Neural cell (in vitro differentiated cells): ENCODE results near the gene DGKB. TPM values are rescaled to one million over a fixed set of nuclear protein-coding genes. Genes with fewer than 3 reads are reported as not detected.

Experiments
- H2AFZ ChIP-seq: fragments of 200-600, 300-800 bp; sonication (generic), shearing (Covaris generic); 2 replicates; pipeline ENCODE4 v1.6.0; 2014; ENCODE audit warnings: low read depth, mild to moderate bottlenecking, antibody characterized with exemption, low read length, moderate library complexity
- H3F3A ChIP-seq: fragments of 200-600 bp; shearing (Covaris generic); 2 replicates; pipeline ENCODE4 v1.6.1; 2016; ENCODE audit warnings: mild to moderate bottlenecking, moderate library complexity, mixed read lengths, antibody characterized with exemption, low read length; ENCODE audit not compliant: insufficient read depth, poor library complexity, severe bottlenecking
- H3K27ac ChIP-seq: fragments of 200-600, 300-800 bp; sonication (generic), shearing (Covaris generic); 2 replicates; pipeline ENCODE4 v1.5.1; 2014; ENCODE audit warnings: mild to moderate bottlenecking, low read length, moderate library complexity
- H3K27me3 ChIP-seq: fragments of 300-800, 200-600 bp; sonication (generic), shearing (Covaris generic); 2 replicates; pipeline ENCODE4 v1.6.0; 2014; ENCODE audit warnings: mild to moderate bottlenecking, low read depth, low read length, moderate library complexity; ENCODE audit not compliant: insufficient read depth
- H3K36me3 ChIP-seq: fragments of 300-800, 200-600 bp; sonication (generic), shearing (Covaris generic); 2 replicates; pipeline ENCODE4 v1.5.1; 2014; ENCODE audit warnings: mild to moderate bottlenecking, antibody characterized with exemption, low read length, moderate library complexity; ENCODE audit not compliant: insufficient read depth
- H3K4me2 ChIP-seq: fragments of 300-800, 200-600 bp; sonication (generic), shearing (Covaris generic); 2 replicates; pipeline ENCODE4 v1.6.0; 2014; ENCODE audit warnings: mild to moderate bottlenecking, low read length
- H3K4me3 ChIP-seq: fragments of 300-800, 200-600 bp; sonication (generic), shearing (Covaris generic); 2 replicates; pipeline ENCODE4 v1.5.1; 2014; ENCODE audit warnings: mild to moderate bottlenecking, low read length, moderate library complexity
- H3K79me2 ChIP-seq: fragments of 200-600 bp; shearing (Covaris generic); replicated peaks from 2 replicates; pipeline ENCODE4 v1.6.0; 2014; ENCODE audit warnings: mild to moderate bottlenecking, low read length, moderate library complexity; ENCODE audit not compliant: insufficient read depth
- H3K9ac ChIP-seq: fragments of 300-800, 200-600 bp; sonication (generic), shearing (Covaris generic); 2 replicates; pipeline ENCODE4 v1.6.1; 2016; ENCODE audit warnings: mild to moderate bottlenecking, low read length, mixed read lengths
- H3K9me2 ChIP-seq: fragments of 200-600 bp; shearing (Covaris generic); 2 replicates; pipeline ENCODE4 v1.6.1; 2016; ENCODE audit warnings: mild to moderate bottlenecking, low read length, mixed read lengths; ENCODE audit not compliant: insufficient read depth
- H3K9me3 ChIP-seq: fragments of 200-600, 300-800 bp; sonication (generic), shearing (Covaris generic); 2 replicates; pipeline ENCODE4 v1.6.1; 2016; ENCODE audit warnings: mild to moderate bottlenecking, mixed run types, low read length, moderate library complexity, mixed read lengths
- H4K20me1 ChIP-seq: fragments of 200-600 bp; shearing (Covaris generic); 2 replicates; pipeline ENCODE4 v1.6.1; 2016; ENCODE audit warnings: mild to moderate bottlenecking, mixed run types; ENCODE audit not compliant: insufficient read depth
- EP300 ChIP-seq: fragments of 450-650 bp; conservative IDR thresholded peaks from 2 replicates; pipeline ENCODE4 v1.6.1; 2014; ENCODE audit warnings: antibody characterized with exemption, mild to moderate bottlenecking, moderate library complexity; ENCODE audit not compliant: poor library complexity, severe bottlenecking
- EZH2 ChIP-seq: fragments of 200-600, 300-800 bp; shearing (Covaris generic), sonication (generic); IDR thresholded peaks from 2 replicates; pipeline ENCODE4 v1.6.1; 2014; ENCODE audit warnings: antibody characterized with exemption, low read length, borderline replicate concordance, mild to moderate bottlenecking; ENCODE audit not compliant: insufficient read depth, poor library complexity, severe bottlenecking
- MXI1 ChIP-seq: fragments of 450-650 bp; conservative IDR thresholded peaks from 2 replicates; pipeline ENCODE4 v1.6.1; 2014; ENCODE audit warnings: antibody characterized with exemption, mild to moderate bottlenecking; ENCODE audit not compliant: poor library complexity, severe bottlenecking
- POLR2AphosphoS5 ChIP-seq: IDR thresholded peaks from 2 replicates; pipeline ENCODE4 v1.6.1; 2012
- RAD21 ChIP-seq: fragments of 450-650 bp; conservative IDR thresholded peaks from 2 replicates; pipeline ENCODE4 v1.6.1; 2014; ENCODE audit warnings: antibody characterized with exemption, mild to moderate bottlenecking, moderate library complexity
- SMC3 ChIP-seq: fragments of 450-650 bp; conservative IDR thresholded peaks from 2 replicates; pipeline ENCODE4 v1.6.1; 2014; ENCODE audit warnings: antibody characterized with exemption, mild to moderate bottlenecking, moderate library complexity; ENCODE audit not compliant: poor library complexity
- TAF1 ChIP-seq: IDR thresholded peaks from 2 replicates; pipeline ENCODE4 v1.6.1; 2012; ENCODE audit warnings: low read depth
- polyA plus RNA-seq: library from polyadenylated mRNA; depleted of rRNA; stranded (reverse); fragments of >200 nt; gene quantifications from 2 replicates; pipeline ENCODE4 v1.2.3, GENCODE V29; 2014
- TF ChIP-seq, protein P1 (sequence below): fragments of 450-650 bp; IDR thresholded peaks from 2 replicates; pipeline ENCODE4 v1.5.1; 2014; ENCODE audit warnings: antibody characterized with exemption, mild to moderate bottlenecking, moderate library complexity; ENCODE audit not compliant: poor library complexity, severe bottlenecking
- TF ChIP-seq, protein P2 (sequence below): IDR thresholded peaks from 2 replicates; pipeline ENCODE4 v1.6.1; 2012; ENCODE audit warnings: borderline replicate concordance

Gene DGKB
- polyA plus RNA-seq, 1 donor from 2014 or later = 0.20 TPM

DNA sequence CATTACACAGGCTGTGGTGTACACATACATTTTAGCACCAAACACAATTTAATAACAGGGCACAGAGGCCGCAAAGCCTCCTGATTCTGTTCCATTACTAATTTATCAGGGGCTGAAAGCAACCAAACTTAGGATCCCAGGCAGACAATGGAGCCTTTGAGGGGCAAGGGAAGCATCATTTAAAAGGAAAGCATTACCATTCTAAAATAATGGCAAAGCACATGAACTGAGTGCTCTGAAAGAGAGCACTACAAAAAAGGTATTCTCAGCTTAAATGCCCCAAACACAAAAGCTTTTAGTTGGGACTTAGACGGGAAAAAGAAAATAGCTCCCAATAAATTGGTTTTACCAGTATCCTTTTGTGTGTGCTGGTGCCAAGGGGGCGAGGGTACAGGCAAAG is 631.1 kb downstream of the DGKB start:
- Histone ChIP-seq H3K27ac (no peak overlapping the region), H3K9ac (no peak overlapping the region), H3K4me2 (no peak overlapping the region), H3K9me2 (no peaks in the 10 kb centered on the region), H2AFZ (no peak overlapping the region), H3K36me3 (no peaks in the 10 kb centered on the region), H3K79me2 (no peaks in the 10 kb centered on the region), H3K27me3 (no peaks in the 10 kb centered on the region), H3K9me3 (no peaks in the 10 kb centered on the region), H4K20me1 (no peaks in the 10 kb centered on the region), H3F3A (no peaks in the 10 kb centered on the region), H3K4me3 (no peak overlapping the region)
- TF ChIP-seq RAD21 (no peak), POLR2AphosphoS5 (no peak), EP300 (no peak), EZH2 (no peak), MXI1 (no peak), TAF1 (no peak), SMC3 (no peak)
- TF ChIP-seq, protein P1, sequence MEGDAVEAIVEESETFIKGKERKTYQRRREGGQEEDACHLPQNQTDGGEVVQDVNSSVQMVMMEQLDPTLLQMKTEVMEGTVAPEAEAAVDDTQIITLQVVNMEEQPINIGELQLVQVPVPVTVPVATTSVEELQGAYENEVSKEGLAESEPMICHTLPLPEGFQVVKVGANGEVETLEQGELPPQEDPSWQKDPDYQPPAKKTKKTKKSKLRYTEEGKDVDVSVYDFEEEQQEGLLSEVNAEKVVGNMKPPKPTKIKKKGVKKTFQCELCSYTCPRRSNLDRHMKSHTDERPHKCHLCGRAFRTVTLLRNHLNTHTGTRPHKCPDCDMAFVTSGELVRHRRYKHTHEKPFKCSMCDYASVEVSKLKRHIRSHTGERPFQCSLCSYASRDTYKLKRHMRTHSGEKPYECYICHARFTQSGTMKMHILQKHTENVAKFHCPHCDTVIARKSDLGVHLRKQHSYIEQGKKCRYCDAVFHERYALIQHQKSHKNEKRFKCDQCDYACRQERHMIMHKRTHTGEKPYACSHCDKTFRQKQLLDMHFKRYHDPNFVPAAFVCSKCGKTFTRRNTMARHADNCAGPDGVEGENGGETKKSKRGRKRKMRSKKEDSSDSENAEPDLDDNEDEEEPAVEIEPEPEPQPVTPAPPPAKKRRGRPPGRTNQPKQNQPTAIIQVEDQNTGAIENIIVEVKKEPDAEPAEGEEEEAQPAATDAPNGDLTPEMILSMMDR = no peak
- TF ChIP-seq, protein P2, sequence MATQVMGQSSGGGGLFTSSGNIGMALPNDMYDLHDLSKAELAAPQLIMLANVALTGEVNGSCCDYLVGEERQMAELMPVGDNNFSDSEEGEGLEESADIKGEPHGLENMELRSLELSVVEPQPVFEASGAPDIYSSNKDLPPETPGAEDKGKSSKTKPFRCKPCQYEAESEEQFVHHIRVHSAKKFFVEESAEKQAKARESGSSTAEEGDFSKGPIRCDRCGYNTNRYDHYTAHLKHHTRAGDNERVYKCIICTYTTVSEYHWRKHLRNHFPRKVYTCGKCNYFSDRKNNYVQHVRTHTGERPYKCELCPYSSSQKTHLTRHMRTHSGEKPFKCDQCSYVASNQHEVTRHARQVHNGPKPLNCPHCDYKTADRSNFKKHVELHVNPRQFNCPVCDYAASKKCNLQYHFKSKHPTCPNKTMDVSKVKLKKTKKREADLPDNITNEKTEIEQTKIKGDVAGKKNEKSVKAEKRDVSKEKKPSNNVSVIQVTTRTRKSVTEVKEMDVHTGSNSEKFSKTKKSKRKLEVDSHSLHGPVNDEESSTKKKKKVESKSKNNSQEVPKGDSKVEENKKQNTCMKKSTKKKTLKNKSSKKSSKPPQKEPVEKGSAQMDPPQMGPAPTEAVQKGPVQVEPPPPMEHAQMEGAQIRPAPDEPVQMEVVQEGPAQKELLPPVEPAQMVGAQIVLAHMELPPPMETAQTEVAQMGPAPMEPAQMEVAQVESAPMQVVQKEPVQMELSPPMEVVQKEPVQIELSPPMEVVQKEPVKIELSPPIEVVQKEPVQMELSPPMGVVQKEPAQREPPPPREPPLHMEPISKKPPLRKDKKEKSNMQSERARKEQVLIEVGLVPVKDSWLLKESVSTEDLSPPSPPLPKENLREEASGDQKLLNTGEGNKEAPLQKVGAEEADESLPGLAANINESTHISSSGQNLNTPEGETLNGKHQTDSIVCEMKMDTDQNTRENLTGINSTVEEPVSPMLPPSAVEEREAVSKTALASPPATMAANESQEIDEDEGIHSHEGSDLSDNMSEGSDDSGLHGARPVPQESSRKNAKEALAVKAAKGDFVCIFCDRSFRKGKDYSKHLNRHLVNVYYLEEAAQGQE = no peak

DNA sequence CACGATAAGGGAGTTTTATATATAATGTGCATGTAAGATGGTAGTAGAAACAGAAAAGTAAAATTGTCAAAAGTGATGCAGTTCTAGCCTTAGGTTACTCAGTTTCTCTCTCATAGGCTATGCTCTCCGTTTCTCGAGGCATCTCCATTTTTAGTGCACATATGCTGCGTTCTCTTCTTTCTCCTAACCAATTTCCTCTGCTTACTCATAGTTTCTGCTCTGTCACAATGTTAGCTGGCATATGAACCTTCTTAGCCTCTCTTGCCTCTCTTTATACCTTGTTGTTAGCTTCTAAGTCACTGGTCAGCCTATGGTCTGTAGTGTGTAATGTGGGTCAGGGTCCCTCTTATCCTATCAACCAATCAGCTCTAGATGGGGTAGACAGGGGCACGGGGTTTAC is 632.5 kb downstream of the DGKB start:
- no peak for TF ChIP-seq POLR2AphosphoS5
- no peak for TF ChIP-seq EP300
- TF ChIP-seq, protein P2 = no peak
- TF ChIP-seq SMC3 = no peak
- no peak for TF ChIP-seq TAF1
- no peak for TF ChIP-seq RAD21
- TF ChIP-seq, protein P1 = no peak
- no peak for TF ChIP-seq EZH2
- no peak for TF ChIP-seq MXI1
- H3K4me2 ChIP-seq = no peak overlapping the region
- no peaks in the 10 kb centered on the region for H3K9me3 ChIP-seq
- H3K27me3 ChIP-seq = no peaks in the 10 kb centered on the region
- no peaks in the 10 kb centered on the region for H3K36me3 ChIP-seq
- no peak overlapping the region for H3K9ac ChIP-seq
- H3F3A ChIP-seq = no peaks in the 10 kb centered on the region
- H4K20me1 ChIP-seq = no peaks in the 10 kb centered on the region
- no peaks in the 10 kb centered on the region for H3K9me2 ChIP-seq
- no peak overlapping the region for H3K27ac ChIP-seq
- H3K79me2 ChIP-seq = no peaks in the 10 kb centered on the region
- H3K4me3 ChIP-seq = no peak overlapping the region
- no peak overlapping the region for H2AFZ ChIP-seq
